Prostate gland (tissue), 2 donors: ENCODE results near the gene COMMD1. TPM values are rescaled to one million over a fixed set of nuclear protein-coding genes. Genes with fewer than 3 reads are reported as not detected.
"Not testable (repeated sequence)": the region's sequence is repeated elsewhere in the genome, so short reads cannot be mapped to it uniquely, and the experiment has no call there.

Experiments
- DNase-seq: peaks from one replicate; pipeline ENCODE4 v3.0.0-alpha.2; 2019; ENCODE audit warnings: low spot score
- H3K27ac ChIP-seq, 2 donors: fragments of 200-600 bp; sonication (generic); 2 replicates each; pipeline ENCODE4 v1.5.1; 2017 to 2019
- H3K27me3 ChIP-seq: fragments of 200-600 bp; sonication (generic); replicated peaks from 2 replicates; pipeline ENCODE4 v1.5.1; 2019; ENCODE audit not compliant: insufficient read depth
- H3K36me3 ChIP-seq, 2 donors: fragments of 200-600 bp; sonication (generic); 1 replicate in 1 of 2; 2 replicates in 1 of 2; pipeline versions ENCODE4 v1.5.1 to v1.8.1; 2017 to 2019
- H3K4me1 ChIP-seq: fragments of 200-600 bp; sonication (generic); replicated peaks from 2 replicates; pipeline ENCODE4 v1.5.1; 2019
- H3K4me3 ChIP-seq, 2 donors: fragments of 200-600 bp; sonication (generic); 2 replicates each; pipeline ENCODE4 v1.5.1; 2017 to 2019
- H3K9me3 ChIP-seq: fragments of 200-600 bp; sonication (generic); 2 replicates; pipeline ENCODE4 v1.5.1; 2017
- POLR2A ChIP-seq: fragments of 450-650 bp; IDR thresholded peaks from one replicate; pipeline ENCODE4 v1.6.1; 2016; ENCODE audit warnings: antibody characterized with exemption, mild to moderate bottlenecking
- POLR2AphosphoS5 ChIP-seq: sonication (generic); formaldehyde crosslinking; IDR thresholded peaks from one replicate; pipeline ENCODE4 v1.6.1; 2017; ENCODE audit warnings: antibody characterized with exemption
- WGBS: methylation state at CpG from one replicate; pipeline ENCODE4 v1.1.5; 2018; 5-methylcytosine and 5-hydroxymethylcytosine counted together
- intact Hi-C: fragments of 100-400 bp; cut with DNase I; formaldehyde crosslinking; loops from one replicate; pipeline ENCODE4 v1.14.2; 2022
- total RNA-seq, 2 donors: library from RNA; depleted of rRNA; stranded (reverse); fragments of >200 nt; gene quantifications; one replicate each; pipeline ENCODE4 v1.1.0, GENCODE V29; 2016
- TF ChIP-seq, protein P1 (sequence below), 4 experiments: fragments of 200-600 bp in 2 of 4; fragments of 450-650 bp in 2 of 4; sonication (generic) in 2 of 4; IDR thresholded peaks; 1 replicate in 3 of 4; 2 replicates in 1 of 4; pipeline ENCODE4 v1.5.1; 2016 to 2019; ENCODE audit warnings: antibody characterized with exemption in 4 of 4, mild to moderate bottlenecking in 2 of 4, moderate library complexity in 2 of 4

Gene COMMD1
- total RNA-seq, 2 donors from 2014 or later = 41.9 to 63.9 TPM

DNA sequence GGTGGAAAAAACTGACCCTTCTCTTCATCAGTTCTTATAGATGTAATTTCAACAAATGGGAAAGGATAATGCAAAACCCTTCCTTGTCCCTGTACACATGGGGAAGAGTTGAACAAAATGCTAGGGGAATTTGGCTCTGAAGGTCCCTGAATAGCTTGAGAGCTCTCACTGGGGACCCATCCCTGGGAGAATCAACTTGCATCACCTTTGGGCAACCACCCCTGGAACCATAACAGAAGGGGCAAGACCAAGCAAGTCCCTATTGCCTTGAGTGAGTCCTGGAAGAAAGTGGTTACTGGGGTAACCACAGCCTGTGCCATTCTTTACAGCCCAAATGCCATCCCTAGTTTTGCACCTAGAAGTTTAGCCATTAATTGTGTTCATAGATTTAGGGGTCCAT, 238.2 kb downstream of the COMMD1 start:
- TF ChIP-seq, protein P1, sequence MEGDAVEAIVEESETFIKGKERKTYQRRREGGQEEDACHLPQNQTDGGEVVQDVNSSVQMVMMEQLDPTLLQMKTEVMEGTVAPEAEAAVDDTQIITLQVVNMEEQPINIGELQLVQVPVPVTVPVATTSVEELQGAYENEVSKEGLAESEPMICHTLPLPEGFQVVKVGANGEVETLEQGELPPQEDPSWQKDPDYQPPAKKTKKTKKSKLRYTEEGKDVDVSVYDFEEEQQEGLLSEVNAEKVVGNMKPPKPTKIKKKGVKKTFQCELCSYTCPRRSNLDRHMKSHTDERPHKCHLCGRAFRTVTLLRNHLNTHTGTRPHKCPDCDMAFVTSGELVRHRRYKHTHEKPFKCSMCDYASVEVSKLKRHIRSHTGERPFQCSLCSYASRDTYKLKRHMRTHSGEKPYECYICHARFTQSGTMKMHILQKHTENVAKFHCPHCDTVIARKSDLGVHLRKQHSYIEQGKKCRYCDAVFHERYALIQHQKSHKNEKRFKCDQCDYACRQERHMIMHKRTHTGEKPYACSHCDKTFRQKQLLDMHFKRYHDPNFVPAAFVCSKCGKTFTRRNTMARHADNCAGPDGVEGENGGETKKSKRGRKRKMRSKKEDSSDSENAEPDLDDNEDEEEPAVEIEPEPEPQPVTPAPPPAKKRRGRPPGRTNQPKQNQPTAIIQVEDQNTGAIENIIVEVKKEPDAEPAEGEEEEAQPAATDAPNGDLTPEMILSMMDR (IDR thresholded peaks at IDR 0.05) = no peak
- TF ChIP-seq POLR2AphosphoS5 (no peak), POLR2A (no peak)
- Histone ChIP-seq H3K36me3 (no peaks in the 10 kb centered on the region), H3K4me1 (no peaks in the 10 kb centered on the region), H3K4me3 (no peak overlapping the region), H3K27ac (no peak overlapping the region), H3K9me3 (no peaks in the 10 kb centered on the region), H3K27me3 (no peaks in the 10 kb centered on the region)
- intact Hi-C loops = no loop called here
- no peak for DNase-seq

DNA sequence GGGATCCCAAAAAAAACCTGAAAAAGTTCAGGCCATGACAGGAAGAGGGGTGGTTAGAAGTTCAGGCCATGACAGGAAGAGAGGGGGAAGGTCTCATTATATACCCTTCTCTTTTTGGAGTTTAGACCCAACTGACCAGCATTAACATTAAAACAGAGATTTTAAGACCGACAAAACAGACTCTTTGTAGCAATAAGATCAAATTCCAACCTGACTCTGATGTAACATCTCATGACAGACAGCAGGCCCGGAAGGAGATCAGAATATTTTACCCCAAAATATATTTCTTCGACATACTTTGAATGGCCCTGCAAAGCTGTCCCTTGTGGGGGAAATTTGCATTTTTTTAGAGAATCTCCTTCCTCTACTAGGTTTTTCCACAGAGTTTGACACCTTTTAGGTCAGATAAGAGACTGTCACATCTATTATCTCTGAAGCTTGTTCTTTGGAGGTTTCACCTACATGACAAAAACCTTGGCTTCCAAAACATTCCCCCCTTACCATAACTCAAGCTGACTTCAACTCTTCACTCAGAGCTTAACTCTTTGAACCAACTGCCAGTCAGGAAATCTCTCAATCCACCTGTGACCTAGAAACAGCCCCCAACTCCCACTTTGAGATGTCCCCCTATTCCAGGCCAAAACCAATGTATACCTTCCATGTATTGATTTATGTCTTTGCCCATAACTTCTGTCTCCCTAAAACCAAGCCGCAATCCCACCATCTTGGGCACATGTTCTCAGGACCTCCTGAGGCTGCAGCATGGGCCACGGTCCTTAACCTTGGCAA, 239.4 kb downstream of the COMMD1 start:
- H3K4me3 ChIP-seq = no peak overlapping the region
- no peaks in the 10 kb centered on the region for H3K9me3 ChIP-seq
- no peak for DNase-seq
- H3K27ac ChIP-seq = no peak overlapping the region
- no peaks in the 10 kb centered on the region for H3K27me3 ChIP-seq
- H3K36me3 ChIP-seq = no peaks in the 10 kb centered on the region
- no peak for TF ChIP-seq POLR2A
- no peak for TF ChIP-seq POLR2AphosphoS5
- TF ChIP-seq, protein P1 (IDR thresholded peaks at IDR 0.05) = no peak
- intact Hi-C loops = no loop called here
- no peaks in the 10 kb centered on the region for H3K4me1 ChIP-seq
- WGBS = 98% methylated on average over 5 of the region's 5 CpGs

DNA sequence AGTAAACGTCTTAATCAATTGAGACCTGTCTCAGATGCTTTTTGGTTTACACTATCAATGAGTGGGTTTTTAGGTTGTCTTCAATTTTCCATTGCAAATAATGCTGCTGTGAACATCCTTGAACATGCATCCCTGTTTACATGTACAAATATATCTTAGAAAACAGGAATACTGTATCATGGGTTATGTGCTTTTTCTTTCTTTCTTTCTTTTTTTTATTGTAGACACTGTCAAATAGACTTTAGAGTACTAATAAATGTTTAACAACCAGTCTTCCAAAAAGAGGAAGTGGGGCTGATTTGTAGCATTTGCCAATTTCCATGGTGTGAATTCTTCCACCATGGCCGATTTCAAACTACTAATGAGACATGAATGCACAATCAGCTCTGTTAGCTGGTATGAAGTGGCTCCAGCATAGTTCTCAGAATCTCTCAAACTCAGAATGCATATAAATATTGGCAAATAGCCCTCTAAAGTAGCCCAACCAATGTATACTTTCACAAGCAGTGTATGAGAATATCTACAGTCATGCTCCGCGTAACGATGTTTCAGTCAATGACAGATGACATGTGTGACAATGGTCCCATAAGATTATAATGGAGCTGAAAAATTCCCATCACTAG, 240.1 kb downstream of the COMMD1 start:
- H3K36me3 ChIP-seq = no peaks in the 10 kb centered on the region
- 89% methylated on average over 5 of the region's 5 CpGs for WGBS
- H3K27me3 ChIP-seq = no peaks in the 10 kb centered on the region
- no peak overlapping the region for H3K4me3 ChIP-seq
- DNase-seq = no peak
- H3K27ac ChIP-seq = no peak overlapping the region
- H3K9me3 ChIP-seq = no peaks in the 10 kb centered on the region
- TF ChIP-seq POLR2A (no peak), POLR2AphosphoS5 (no peak)
- TF ChIP-seq, protein P1 (IDR thresholded peaks at IDR 0.05) = no peak
- intact Hi-C loops = no loop called here
- no peaks in the 10 kb centered on the region for H3K4me1 ChIP-seq

DNA sequence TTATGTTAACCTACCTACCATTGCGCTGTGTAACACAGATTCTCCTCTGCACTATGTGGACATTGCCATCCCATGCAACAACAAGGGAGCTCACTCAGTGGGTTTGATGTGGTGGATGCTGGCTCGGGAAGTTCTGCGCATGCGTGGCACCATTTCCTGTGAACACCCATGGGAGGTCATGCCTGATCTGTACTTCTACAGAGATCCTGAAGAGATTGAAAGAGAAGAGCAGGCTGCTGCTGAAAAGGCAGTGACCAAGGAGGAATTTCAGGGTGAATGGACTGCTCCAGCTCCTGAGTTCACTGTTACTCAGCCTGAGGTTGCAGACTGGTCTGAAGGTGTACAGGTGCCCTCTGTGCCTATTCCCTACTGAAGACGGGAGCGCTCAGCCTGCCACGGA, 241.3 kb downstream of the COMMD1 start:
- DNase-seq, H3K27ac ChIP-seq, intact Hi-C loops, H3K9me3 ChIP-seq, H3K4me3 ChIP-seq, H3K36me3 ChIP-seq, H3K27me3 ChIP-seq, H3K4me1 ChIP-seq: not testable (repeated sequence)
- WGBS = 97% methylated on average over 7 of the region's 7 CpGs

DNA sequence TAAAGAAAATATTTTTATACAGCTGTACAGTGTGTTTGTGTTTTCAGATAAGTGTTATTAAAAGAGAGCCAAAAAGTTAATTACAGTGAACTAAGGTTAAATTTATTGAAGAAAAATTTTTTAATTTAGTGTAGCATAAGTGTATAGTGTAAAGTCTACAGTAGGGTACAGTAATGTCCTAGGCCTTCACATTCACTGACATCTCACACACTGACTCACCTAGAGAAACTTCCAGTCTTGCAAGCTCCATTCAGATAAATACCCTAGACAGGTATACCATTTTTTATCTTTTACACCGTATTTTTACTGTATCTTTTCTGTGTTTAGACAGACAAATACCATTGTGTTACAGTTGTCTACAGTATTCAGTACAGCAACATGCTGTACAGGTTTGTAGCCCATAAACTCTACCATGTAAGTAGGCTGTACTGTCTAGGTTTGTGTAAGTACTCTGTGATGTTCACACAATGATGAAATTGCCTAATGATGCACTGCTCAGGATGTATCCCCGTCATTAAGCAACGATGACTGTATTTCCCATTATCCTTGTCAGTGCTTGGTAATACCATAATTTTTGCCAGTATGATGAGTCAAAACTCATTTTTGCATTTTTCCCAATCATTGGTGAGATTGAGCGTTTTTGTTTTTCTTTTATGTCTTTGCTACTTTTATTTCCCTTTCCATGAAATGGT, 242.3 kb downstream of the COMMD1 start:
- Histone ChIP-seq H3K4me1 (no peaks in the 10 kb centered on the region), H3K4me3 (no peak overlapping the region), H3K27ac (no peak overlapping the region), H3K36me3 (no peaks in the 10 kb centered on the region), H3K27me3 (no peaks in the 10 kb centered on the region), H3K9me3 (no peaks in the 10 kb centered on the region)
- TF ChIP-seq POLR2A = no peak
- TF ChIP-seq, protein P1 (IDR thresholded peaks at IDR 0.05) = no peak
- TF ChIP-seq POLR2AphosphoS5 = no peak
- no peak for DNase-seq
- WGBS = 85% methylated on average over 4 of the region's 4 CpGs
- intact Hi-C loops = no loop called here
